ENCODE results near the gene CD8A. TPM values are rescaled to one million over a fixed set of nuclear protein-coding genes. Genes with fewer than 3 reads are reported as not detected.
"Not testable (repeated sequence)": the region's sequence is repeated elsewhere in the genome, so short reads cannot be mapped to it uniquely, and the experiment has no call there.

Gene CD8A
- polyA plus RNA-seq, 1 donor: 0.10 TPM

GRCh38 chr2:86776532-86776931 is 14.2 kb downstream of the CD8A start:
- no peak for DNase-seq

DNA sequence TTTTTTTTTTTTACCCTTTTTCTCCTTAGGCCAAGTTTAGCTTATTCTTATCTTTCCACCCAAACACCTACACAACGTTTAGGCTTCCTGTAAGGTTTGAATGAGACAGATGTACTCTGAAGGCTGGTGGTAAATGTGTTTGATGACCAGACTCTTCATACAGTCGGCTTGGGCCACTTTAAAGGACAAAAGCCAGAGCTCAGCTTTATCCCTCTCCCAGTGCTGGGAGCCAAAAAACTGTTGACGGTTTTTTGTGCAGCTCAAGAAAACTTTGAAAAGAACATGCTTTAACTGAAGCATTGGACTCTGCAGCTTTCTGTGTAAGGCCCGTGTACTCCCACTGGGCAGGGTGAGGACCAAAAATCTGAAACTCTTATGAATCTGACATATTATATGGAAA is 15.4 kb downstream of the CD8A start:
- no peak for DNase-seq

DNA sequence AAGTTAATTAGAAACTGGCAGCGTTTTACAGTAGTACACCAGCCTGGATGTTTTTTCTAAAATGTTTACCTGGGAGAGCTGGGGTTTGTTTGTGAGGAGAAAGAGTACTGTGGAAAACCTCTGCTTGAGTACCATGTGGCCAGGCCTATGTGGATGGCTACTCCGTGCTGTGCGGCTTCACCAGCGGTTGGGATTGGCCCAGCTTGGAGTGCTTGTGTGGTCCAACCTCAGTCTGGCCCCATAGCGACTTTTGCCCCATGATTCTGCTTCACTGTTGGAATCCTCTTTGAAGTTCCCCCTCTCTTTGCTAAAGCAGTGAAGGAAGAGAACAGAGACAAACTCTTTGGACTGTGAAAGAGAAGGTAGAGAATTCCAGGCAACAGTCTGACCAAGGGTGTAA is 15.9 kb downstream of the CD8A start:
- DNase-seq: no peak

- no peak for DNase-seq
These were observed 18.1 kb downstream of the CD8A start for GRCh38 chr2:86772611-86773010.

DNA sequence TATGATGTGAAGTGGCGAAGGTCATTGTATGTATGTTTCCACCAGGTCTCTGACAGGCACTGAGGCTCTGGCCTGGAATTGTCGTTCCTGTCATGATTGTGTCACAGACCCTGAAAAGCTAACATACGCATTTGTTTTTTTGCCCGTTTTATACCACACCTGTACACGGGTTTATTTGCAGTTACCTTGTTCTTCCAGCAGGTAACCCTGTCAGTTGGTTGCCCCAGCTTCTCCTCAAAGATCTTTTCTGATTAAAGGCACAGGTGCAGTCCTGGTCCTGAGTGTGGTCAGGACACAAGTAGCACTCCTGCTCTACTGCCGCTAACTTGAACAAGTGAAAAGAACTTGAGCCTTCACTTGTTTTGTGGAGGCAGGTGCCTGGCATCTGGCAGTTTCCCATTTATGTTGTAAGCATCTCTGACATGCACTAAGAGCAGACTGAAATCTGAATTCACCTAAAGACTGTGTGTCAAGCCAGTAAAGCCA is 19.9 kb downstream of the CD8A start:
- no peak for DNase-seq

DNA sequence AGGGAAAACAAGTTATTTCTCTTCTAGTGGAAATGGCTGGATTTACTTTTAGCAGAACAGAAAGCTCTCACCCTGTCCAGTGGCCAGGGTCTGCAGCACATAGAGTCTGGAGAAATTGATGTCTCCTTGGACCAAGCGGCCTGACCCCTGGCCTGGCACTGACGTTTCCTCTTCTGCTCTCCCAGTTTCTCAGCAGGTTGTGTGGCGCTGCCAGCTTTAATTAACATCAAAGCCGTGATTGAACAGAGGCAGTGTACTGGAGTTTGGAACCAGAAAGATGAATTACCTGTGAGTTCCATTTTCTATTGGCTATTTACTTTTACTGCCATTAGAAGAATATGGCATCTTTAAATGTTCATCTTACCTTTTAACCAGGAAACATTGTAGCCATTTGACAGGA is 20.9 kb downstream of the CD8A start:
- DNase-seq: no peak

DNA sequence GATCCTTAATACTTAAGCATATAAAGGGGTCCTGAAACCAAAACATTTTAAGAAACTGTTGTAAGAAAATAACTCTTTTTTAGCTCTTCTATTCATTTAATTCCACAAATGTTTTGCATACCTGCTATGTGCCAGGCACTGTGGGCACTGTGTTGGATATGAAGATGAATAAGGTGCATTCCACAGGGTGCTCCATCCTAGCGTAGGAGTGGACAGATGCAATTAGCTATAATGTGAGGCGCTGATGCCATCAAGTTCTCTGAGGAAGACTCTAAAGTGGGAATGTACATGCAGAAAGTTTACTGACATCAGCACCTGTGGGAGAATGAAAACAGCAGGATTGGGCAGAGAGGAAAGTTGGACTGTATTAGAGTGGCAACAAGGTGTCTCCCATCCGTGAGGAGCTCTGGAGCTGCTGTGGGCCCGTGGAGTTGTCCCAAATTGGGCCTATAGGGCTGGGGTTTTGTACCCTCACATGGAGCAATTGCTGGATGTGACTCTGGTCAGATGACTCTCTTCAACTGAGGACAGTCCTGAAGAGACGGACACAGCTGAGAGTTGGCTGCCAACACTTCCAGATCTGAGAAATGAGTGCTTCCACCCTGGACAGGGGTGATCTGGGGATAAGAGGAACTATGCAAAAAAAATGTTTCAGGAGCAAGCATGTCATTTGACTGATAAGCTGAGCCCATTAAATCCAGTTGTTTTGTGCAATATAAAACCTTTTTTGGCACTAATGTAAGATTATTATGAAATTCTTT is 22.3 kb downstream of the CD8A start:
- DNase-seq: no peak

DNA sequence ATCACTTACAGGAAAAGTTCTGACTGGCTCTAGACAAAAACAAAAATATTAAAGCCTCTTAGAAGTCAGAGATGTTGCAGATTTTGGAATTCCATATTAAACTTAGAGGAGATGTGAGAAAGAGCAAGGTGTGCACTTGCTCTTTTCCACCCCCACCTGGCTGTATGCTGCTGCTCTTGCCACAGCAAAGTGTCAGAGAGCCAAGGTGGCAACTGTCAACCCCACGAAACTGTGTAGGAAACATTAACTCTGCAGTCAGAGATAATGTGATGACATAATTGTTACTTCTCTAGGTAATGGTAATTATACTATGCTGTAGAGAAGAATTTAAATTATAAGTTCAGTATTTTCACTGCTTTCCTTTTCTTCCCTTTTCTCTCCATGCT is 25.4 kb downstream of the CD8A start:
- no peak for DNase-seq

DNA sequence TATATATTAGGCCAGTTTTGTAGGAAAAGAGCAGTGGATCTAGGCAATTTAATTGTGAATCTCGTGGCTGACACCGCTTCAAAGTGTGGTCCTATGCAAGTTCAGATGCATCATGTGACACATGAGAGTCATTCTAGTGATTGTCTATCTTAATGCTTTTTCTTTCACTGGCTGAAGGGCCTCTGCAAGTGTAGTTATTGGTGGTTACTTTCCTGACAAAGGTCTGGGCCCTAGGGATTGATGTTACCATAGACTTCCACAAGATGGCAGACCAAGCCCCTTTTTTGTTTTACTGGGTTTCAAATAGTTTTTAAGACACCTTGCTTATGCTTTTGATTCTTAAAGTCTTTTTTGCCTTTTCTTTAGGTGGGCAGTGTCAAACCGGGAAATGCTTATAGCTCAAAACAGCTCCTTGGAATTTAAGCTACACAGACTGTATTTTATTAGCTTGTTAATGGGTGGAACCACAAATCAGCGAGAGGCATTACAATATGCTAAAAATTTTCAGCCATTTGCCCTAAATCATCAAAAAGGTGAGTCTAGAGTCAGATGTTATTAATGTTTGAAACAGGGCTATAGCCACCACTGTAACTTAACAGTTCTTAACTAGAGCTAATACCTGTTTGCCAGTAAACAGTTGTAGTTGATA is 25.9 kb downstream of the CD8A start:
- DNase-seq: peak; percentile 14

GRCh38 chr2:86760371-86760770 is 30.3 kb downstream of the CD8A start:
- DNase-seq: no peak

DNA sequence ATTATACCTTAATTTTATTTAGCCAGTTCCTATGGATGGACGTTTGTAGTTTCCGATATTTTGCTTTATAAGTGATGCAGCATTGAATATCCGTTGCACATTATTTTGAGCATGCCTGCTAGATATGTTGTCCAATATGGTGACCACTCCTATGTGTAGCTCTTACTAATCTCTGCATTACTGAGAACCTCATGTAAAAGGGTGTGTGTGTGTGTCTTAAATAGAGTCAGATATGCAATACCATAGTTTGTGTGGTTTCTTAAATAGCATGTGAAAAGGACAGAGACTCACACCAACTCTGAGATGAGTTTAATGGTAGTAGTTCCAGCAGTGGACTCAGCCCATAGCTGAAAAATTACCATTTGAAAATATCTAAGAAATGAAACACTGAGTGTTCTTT is 32.3 kb downstream of the CD8A start:
- no peak for DNase-seq

GRCh38 chr2:86753606-86754005 is 37.1 kb downstream of the CD8A start:
- no peak for DNase-seq

DNA sequence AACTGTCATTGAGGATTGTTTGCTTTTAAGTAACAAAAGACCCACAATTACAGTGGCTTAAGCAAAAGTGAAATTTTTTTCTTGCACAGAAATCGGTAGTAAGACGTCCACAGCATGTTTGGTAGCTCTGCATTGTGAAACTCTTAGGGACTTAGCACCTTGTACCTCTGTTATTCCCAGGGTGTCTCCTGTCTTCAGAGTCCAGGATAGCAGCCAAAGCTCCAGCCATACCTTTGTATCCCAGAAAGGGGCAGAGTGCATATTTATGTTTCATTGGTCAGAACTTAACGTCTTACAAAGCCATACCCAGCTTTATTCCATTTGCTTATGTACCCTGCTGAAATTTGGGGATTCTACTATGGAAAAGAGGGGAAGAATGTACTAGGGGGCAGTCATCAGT is 37.8 kb downstream of the CD8A start:
- DNase-seq: no peak

DNA sequence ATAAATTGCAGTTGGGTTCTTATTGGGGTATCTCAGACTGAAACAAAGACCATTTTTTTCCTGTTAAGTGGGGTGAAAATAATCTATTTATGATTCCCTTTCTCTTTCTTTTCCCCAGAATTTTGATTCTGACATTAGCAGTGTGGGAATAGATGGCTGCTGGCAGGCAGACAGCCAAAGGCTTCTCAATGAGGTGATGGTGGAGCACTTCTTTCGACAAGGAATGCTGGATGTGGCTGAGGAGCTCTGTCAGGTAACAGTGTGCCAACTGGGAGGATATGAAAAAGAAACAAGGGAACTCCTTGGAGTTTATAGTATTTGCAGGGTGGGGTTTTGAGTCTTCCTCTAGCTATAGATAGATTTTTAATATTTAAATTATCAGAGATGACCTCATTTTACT is 38.9 kb downstream of the CD8A start:
- DNase-seq: no peak

DNA sequence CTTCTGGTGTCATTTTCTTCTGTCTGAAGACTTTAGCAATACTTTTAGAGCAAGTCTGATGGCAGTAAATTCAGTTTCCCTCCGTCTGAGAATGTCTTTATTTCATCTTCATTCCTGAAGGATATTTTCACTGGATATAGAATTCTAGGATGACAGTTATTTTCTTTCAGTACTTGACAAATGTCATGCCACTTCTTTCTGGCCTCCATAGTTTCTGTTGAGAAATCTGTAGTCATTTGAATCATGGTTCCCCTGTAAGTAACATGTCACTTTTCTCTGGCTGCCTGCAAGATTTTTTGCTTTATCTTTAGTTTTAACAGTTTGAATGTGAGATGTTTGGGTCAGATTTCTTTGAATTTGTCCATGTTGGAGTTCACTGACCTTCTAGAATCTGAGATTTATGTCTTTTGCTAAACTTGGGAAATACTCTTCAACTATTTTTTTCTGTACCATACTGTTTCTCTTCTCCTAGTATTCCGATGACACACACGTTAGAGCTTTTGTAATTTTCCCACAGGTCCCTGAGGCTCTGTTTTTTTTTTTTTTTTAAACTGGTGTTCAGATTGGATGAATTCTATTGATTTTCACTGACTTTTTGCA is 40.4 kb downstream of the CD8A start:
- DNase-seq: no peak

DNA sequence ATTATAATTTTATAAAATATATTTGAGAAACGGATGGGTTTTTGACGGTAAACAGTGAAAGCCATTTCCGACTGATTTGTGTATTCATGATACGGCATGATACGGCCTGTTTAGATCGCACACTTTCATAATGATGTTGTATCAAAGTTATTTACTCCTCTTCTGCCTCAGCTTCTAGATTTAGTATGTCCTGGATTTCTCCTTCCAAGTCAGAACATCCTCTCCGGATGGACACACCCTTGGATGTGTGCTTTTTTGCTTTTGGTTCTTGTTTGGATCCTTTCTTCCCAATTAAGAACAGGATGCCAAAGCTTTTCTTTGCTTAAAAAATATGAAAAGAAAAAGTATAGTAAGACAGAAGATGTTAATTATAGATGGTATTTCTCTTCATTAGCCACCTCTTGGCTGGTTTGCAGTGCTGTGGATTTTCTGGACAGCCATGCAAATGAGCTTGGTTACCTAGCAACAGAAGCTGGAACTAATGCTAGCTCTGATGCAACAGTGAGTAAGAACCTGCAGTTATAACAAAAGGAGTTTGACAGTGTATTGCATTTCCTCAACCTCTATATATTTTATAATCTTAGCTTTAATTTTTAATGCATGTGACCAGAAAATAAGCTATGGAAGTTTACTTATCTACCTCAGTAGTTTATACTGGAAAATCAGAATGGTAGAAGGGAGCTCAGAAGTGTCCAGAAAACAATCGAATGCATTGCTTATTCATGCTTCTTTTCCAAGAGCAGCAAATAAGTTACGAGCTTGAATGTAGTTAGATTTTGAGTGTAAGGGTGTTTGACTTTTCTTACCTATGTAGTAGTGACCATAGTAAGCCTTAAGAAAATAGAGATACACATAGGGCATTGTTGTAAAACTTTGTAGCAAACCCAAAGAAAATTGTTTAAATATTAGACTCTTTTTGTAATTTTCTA is 42.7 kb downstream of the CD8A start:
- DNase-seq: no peak

GRCh38 chr2:86746939-86747338 is 43.8 kb downstream of the CD8A start:
- DNase-seq: no peak

GRCh38 chr2:86744152-86744551 is 46.6 kb downstream of the CD8A start:
- DNase-seq: no peak

DNA sequence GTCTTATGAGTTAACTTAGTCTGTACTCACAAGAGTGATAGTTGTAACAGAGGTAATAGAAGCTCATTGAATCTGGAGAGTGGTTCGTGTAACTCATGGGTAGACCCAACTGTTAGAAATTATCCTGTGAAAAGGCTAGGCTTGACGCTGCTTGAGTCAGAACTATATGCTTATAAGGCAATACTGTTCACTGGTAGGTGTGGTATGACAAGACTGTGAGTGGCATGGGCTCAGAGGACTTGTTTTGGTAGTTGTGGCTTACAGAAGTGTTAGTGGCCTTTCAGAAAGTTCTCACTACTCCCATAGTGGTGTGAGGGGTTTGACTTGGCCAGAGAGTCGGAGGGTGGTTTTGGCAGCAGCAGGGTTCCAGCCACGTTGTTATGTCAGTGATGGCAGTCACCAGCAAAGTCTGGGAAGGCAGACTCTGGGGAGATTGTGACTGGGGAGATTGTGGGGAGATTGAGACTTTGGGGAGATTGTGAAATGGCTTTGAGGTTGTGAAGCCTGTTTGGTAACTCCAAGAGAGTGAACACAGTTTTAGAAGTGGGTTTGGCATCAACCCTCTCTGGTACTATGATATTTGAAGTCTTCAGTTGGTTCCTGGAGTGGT is 48.7 kb downstream of the CD8A start:
- DNase-seq: not testable (repeated sequence)

DNA sequence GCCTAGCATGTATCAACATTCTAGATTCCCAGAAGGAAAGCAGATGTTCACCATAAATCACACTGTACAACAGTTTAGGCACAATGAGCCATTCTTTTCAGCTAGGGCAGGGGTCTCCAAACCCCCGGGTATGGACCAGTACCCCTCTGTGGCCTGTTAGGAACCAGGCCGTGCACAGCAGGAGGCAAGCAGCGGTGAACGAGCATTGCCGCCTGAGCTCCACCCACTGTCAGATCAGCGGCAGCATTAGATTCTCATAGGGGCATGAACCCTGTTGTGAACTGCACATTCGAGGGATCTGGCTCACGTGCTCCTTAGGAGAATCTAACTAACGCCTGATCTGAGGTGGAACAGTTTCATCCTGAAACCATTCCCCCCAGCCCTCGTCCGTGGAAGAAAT is 50.8 kb downstream of the CD8A start:
- DNase-seq: not testable (repeated sequence)

- not testable (repeated sequence) for DNase-seq
These were observed 51.2 kb downstream of the CD8A start for GRCh38 chr2:86739485-86739884.

- not testable (repeated sequence) for DNase-seq
These were observed 55.8 kb downstream of the CD8A start for GRCh38 chr2:86734896-86735295.

All from hindlimb muscle (tissue), 1 donor.